Retinal pigment epithelial cell (primary cell): ENCODE results near the gene ELMOD2.

Experiments
- DNase-seq: peaks from one replicate; pipeline ENCODE4 v3.0.0-alpha.2; 2010; ENCODE audit warnings: low read depth
- H3K4me3 ChIP-seq: 2 replicates; pipeline ENCODE4 v1.5.1; 2011; ENCODE audit warnings: mild to moderate bottlenecking, low read length, control low read depth, moderate library complexity
- TF ChIP-seq, protein P1 (sequence below): conservative IDR thresholded peaks from 2 replicates; pipeline ENCODE4 v1.5.1; 2011; ENCODE audit warnings: low read depth, low read length, control low read depth, inconsistent platforms

The ELMOD2 gene

DNA sequence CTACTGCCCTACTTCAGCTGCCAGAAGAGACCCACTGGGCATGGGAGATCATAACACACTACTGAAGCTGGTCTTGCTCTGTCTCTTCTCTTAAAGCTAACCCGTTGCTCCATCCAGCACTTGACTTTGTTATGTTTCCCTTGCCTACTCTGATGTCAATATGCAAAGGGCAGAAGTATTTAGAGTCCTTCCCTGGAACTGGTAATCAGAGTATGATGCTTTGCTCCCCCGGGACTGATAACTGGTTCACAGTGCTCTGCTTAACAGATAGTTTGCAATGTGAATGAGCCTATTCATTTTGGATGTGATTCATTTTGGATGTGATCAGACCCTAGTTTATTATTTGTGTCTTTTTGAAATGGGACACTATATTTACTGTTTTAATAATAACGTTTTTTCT is 57.1 kb downstream of the ELMOD2 start:
- TF ChIP-seq, protein P1, sequence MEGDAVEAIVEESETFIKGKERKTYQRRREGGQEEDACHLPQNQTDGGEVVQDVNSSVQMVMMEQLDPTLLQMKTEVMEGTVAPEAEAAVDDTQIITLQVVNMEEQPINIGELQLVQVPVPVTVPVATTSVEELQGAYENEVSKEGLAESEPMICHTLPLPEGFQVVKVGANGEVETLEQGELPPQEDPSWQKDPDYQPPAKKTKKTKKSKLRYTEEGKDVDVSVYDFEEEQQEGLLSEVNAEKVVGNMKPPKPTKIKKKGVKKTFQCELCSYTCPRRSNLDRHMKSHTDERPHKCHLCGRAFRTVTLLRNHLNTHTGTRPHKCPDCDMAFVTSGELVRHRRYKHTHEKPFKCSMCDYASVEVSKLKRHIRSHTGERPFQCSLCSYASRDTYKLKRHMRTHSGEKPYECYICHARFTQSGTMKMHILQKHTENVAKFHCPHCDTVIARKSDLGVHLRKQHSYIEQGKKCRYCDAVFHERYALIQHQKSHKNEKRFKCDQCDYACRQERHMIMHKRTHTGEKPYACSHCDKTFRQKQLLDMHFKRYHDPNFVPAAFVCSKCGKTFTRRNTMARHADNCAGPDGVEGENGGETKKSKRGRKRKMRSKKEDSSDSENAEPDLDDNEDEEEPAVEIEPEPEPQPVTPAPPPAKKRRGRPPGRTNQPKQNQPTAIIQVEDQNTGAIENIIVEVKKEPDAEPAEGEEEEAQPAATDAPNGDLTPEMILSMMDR, result no peak
- no peak overlapping the region for H3K4me3 ChIP-seq
- DNase-seq, result no peak

DNA sequence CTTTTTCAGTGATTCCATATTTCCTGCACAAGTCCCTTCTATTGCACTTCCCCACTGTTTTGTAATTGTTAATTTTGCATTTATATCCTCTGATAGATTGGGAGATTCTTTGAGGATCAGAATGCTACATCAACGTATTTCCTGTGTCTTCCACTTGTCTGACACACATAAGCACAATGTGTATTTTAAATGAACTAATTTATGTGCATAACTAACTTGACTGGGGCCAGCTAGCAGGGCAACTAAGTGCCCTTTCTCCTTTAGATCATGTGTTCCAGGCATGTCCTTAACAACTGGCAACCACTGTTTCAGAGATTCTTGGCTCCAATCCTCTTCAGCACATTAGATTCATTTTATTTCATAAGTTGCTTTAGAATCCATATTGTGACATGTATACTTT is 60.5 kb downstream of the ELMOD2 start:
- no peak overlapping the region for H3K4me3 ChIP-seq
- no peak for DNase-seq
- TF ChIP-seq, protein P1, result no peak

DNA sequence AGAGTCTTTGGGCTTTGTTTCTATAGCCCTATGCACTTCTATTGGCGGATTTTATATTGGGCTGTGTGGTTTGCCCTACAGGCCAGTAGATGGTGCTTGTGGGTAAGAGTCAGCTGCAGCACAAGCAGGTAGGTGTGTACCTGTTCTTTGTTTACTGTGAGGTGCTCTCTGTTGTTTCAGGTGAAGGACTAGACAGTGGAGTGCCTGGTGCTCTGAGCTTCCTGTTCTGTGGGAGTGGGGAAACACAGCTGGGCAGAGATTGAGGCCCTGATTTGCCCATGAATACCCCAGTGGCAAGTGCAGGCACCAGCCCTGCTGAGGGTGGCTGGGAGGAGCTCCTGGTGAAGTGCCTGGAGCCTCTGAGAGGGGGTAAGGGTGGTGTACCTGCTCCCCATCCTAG is 71.1 kb downstream of the ELMOD2 start:
- H3K4me3 ChIP-seq, result no peak overlapping the region
- DNase-seq, result no peak
- TF ChIP-seq, protein P1, result peak; percentile 73

DNA sequence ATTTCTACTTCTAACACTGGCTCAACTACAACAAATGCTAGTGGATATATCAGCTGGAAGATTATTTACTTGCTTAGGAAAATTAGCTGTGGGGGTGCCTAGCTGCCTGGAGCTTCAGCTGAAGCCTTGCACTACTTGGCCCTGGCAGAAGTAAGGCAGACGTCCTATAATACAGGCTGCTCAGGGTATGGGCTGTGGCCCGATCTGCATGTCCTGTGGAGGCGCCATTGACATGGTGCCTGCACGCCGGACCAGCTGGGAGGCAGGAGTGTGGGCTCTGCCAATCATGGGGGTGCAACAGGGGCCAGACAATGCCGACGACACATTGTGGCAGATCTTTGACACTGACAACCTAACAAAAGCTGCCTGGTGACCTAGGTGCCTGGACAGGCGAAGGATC is 76.4 kb downstream of the ELMOD2 start:
- TF ChIP-seq, protein P1, result no peak
- H3K4me3 ChIP-seq, result no peak overlapping the region
- no peak for DNase-seq

DNA sequence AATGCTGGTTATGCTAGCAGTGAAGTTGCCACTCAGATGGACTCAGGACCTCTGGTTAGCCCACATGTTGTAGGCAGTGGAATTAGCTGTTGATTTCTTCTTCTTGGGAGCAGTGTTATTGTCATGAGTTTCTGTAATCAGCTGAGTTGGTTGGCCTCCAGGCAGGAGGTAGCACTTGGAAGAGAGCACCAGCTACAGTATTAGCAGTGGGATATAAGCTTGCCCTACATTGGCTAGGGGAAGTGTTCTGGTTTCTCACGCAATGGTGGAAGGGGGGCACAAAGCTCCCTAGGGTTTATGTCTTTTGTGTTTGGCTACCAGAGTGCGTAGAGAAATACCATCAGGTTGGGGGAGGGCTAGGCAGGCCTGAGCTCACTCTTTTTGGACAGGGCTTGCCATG is 78.7 kb downstream of the ELMOD2 start:
- DNase-seq, result no peak
- H3K4me3 ChIP-seq, result no peak overlapping the region
- TF ChIP-seq, protein P1, result no peak

DNA sequence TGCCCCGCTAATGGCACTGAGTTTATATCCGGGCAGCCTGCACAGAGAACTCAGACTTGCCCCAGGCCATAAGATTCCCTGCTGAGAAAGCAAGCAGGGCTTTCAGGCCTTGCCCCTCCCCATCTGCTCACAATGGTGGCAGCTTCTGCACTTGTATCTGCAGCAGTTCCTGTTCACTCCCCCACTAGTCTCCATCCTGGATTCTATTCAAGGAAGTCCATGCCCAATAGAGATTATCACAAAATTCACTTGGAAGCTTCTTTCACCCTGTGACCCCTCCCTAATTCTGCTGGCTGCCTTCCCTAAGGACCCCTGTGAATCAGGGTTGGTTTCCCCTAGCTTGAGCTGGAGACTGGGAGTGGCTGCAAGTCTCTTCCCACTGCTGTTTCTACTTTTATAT is 79.3 kb downstream of the ELMOD2 start:
- no peak overlapping the region for H3K4me3 ChIP-seq
- TF ChIP-seq, protein P1, result no peak
- no peak for DNase-seq
